ENCODE data around the gene AKR7A2.

The AKR7A2 gene

GRCh38 chr1:19352839-19353238 lies 40.9 kb upstream of the AKR7A2 start:
- Histone ChIP-seq H3K4me3 (ENCODE audit: extremely low read depth, insufficient read depth, low read length, poor library complexity, severe bottlenecking) (no peak overlapping the region), H3K36me3 (ENCODE audit: control insufficient read depth, insufficient read depth, low read length) (peaks cover 84% of the 10 kb centered on the region), H3K9me3 (ENCODE audit: control insufficient read depth, low read length) (no peaks in the 10 kb centered on the region), H3K27ac (ENCODE audit: low read depth, low read length, severe bottlenecking) (no peak overlapping the region), H3K4me1 (ENCODE audit: control insufficient read depth, insufficient read depth, low read length, poor library complexity, severe bottlenecking) (no peaks in the 10 kb centered on the region)
- WGBS, 2 experiments (ENCODE audit: insufficient coverage in 2 of 2): 95 to 98% methylated on average over 11 to 14 of the region's 14 CpGs

GRCh38 chr1:19351873-19352272 lies 39.9 kb upstream of the AKR7A2 start:
- Histone ChIP-seq H3K9me3 (ENCODE audit: control insufficient read depth, low read length) (no peaks in the 10 kb centered on the region), H3K4me3 (ENCODE audit: extremely low read depth, insufficient read depth, low read length, poor library complexity, severe bottlenecking) (no peak overlapping the region), H3K4me1 (ENCODE audit: control insufficient read depth, insufficient read depth, low read length, poor library complexity, severe bottlenecking) (no peaks in the 10 kb centered on the region), H3K27ac (ENCODE audit: low read depth, low read length, severe bottlenecking) (no peak overlapping the region), H3K36me3 (ENCODE audit: control insufficient read depth, insufficient read depth, low read length) (peaks cover 80% of the 10 kb centered on the region)
- WGBS, 2 experiments (ENCODE audit: insufficient coverage in 2 of 2): 90 to 92% methylated on average over 8 to 9 of the region's 10 CpGs

GRCh38 chr1:19350566-19350965 lies 38.6 kb upstream of the AKR7A2 start:
- Histone ChIP-seq H3K4me1 (ENCODE audit: control insufficient read depth, insufficient read depth, low read length, poor library complexity, severe bottlenecking) (no peaks in the 10 kb centered on the region), H3K9me3 (ENCODE audit: control insufficient read depth, low read length) (no peaks in the 10 kb centered on the region), H3K36me3 (ENCODE audit: control insufficient read depth, insufficient read depth, low read length) (peaks cover 71% of the 10 kb centered on the region), H3K27ac (ENCODE audit: low read depth, low read length, severe bottlenecking) (no peak overlapping the region), H3K4me3 (ENCODE audit: extremely low read depth, insufficient read depth, low read length, poor library complexity, severe bottlenecking) (no peak overlapping the region)
- 71 to 95% methylated on average over 2 to 3 of the region's 5 CpGs for WGBS, 2 experiments (ENCODE audit: insufficient coverage in 2 of 2)

- no peak overlapping the region for H3K4me3 ChIP-seq (ENCODE audit: extremely low read depth, insufficient read depth, low read length, poor library complexity, severe bottlenecking)
- H3K4me1 ChIP-seq (ENCODE audit: control insufficient read depth, insufficient read depth, low read length, poor library complexity, severe bottlenecking): no peaks in the 10 kb centered on the region
- WGBS, 2 experiments (ENCODE audit: insufficient coverage in 2 of 2): 95% methylated on average over 16 to 17 of the region's 17 CpGs
- H3K27ac ChIP-seq (ENCODE audit: low read depth, low read length, severe bottlenecking): no peak overlapping the region
- H3K36me3 ChIP-seq (ENCODE audit: control insufficient read depth, insufficient read depth, low read length): peaks cover 73% of the 10 kb centered on the region
- no peaks in the 10 kb centered on the region for H3K9me3 ChIP-seq (ENCODE audit: control insufficient read depth, low read length)
These were observed 38.1 kb upstream of the AKR7A2 start for GRCh38 chr1:19349999-19350398.

- Histone ChIP-seq H3K4me1 (ENCODE audit: control insufficient read depth, insufficient read depth, low read length, poor library complexity, severe bottlenecking) (no peaks in the 10 kb centered on the region), H3K4me3 (ENCODE audit: extremely low read depth, insufficient read depth, low read length, poor library complexity, severe bottlenecking) (no peak overlapping the region), H3K36me3 (ENCODE audit: control insufficient read depth, insufficient read depth, low read length) (peaks cover 71% of the 10 kb centered on the region), H3K9me3 (ENCODE audit: control insufficient read depth, low read length) (no peaks in the 10 kb centered on the region), H3K27ac (ENCODE audit: low read depth, low read length, severe bottlenecking) (no peak overlapping the region)
- WGBS, 2 experiments (ENCODE audit: insufficient coverage in 2 of 2): 98 to 99% methylated on average over 7 to 11 of the region's 15 CpGs
These were observed 36.7 kb upstream of the AKR7A2 start for GRCh38 chr1:19348441-19349198.

- Histone ChIP-seq H3K4me3 (ENCODE audit: extremely low read depth, insufficient read depth, low read length, poor library complexity, severe bottlenecking) (no peak overlapping the region), H3K9me3 (ENCODE audit: control insufficient read depth, low read length) (no peaks in the 10 kb centered on the region), H3K27ac (ENCODE audit: low read depth, low read length, severe bottlenecking) (no peak overlapping the region), H3K4me1 (ENCODE audit: control insufficient read depth, insufficient read depth, low read length, poor library complexity, severe bottlenecking) (no peaks in the 10 kb centered on the region), H3K36me3 (ENCODE audit: control insufficient read depth, insufficient read depth, low read length) (peaks cover 67% of the 10 kb centered on the region)
- 90 to 94% methylated on average over 14 of the region's 14 CpGs for WGBS, 2 experiments (ENCODE audit: insufficient coverage in 2 of 2)
These were observed 35.7 kb upstream of the AKR7A2 start for GRCh38 chr1:19347533-19348172.

- Histone ChIP-seq H3K9me3 (ENCODE audit: control insufficient read depth, low read length) (no peaks in the 10 kb centered on the region), H3K36me3 (ENCODE audit: control insufficient read depth, insufficient read depth, low read length) (peaks cover 64% of the 10 kb centered on the region), H3K27ac (ENCODE audit: low read depth, low read length, severe bottlenecking) (no peak overlapping the region), H3K4me1 (ENCODE audit: control insufficient read depth, insufficient read depth, low read length, poor library complexity, severe bottlenecking) (no peaks in the 10 kb centered on the region), H3K4me3 (ENCODE audit: extremely low read depth, insufficient read depth, low read length, poor library complexity, severe bottlenecking) (no peak overlapping the region)
- WGBS, 2 experiments (ENCODE audit: insufficient coverage in 2 of 2): 93% methylated on average over 4 of the region's 6 CpGs
These were observed 34.1 kb upstream of the AKR7A2 start for GRCh38 chr1:19346026-19346425.

- H3K4me3 ChIP-seq (ENCODE audit: extremely low read depth, insufficient read depth, low read length, poor library complexity, severe bottlenecking): no peak overlapping the region
- H3K4me1 ChIP-seq (ENCODE audit: control insufficient read depth, insufficient read depth, low read length, poor library complexity, severe bottlenecking): no peaks in the 10 kb centered on the region
- WGBS, 2 experiments (ENCODE audit: insufficient coverage in 2 of 2): 94 to 98% methylated on average over 8 of the region's 8 CpGs
- peaks cover 68% of the 10 kb centered on the region for H3K36me3 ChIP-seq (ENCODE audit: control insufficient read depth, insufficient read depth, low read length)
- no peak overlapping the region for H3K27ac ChIP-seq (ENCODE audit: low read depth, low read length, severe bottlenecking)
- H3K9me3 ChIP-seq (ENCODE audit: control insufficient read depth, low read length): no peaks in the 10 kb centered on the region
These were observed 33.4 kb upstream of the AKR7A2 start for GRCh38 chr1:19345391-19345790.

- H3K36me3 ChIP-seq (ENCODE audit: control insufficient read depth, insufficient read depth, low read length): peaks cover 68% of the 10 kb centered on the region
- no peak overlapping the region for H3K27ac ChIP-seq (ENCODE audit: low read depth, low read length, severe bottlenecking)
- 94 to 98% methylated on average over 7 to 8 of the region's 11 CpGs for WGBS, 2 experiments (ENCODE audit: insufficient coverage in 2 of 2)
These were observed 32.9 kb upstream of the AKR7A2 start for GRCh38 chr1:19344831-19345230.

GRCh38 chr1:19344372-19344810 lies 32.4 kb upstream of the AKR7A2 start:
- Histone ChIP-seq H3K27ac (ENCODE audit: low read depth, low read length, severe bottlenecking) (no peak overlapping the region), H3K9me3 (ENCODE audit: control insufficient read depth, low read length) (no peaks in the 10 kb centered on the region), H3K36me3 (ENCODE audit: control insufficient read depth, insufficient read depth, low read length) (peaks cover 68% of the 10 kb centered on the region), H3K4me3 (ENCODE audit: extremely low read depth, insufficient read depth, low read length, poor library complexity, severe bottlenecking) (no peak overlapping the region), H3K4me1 (ENCODE audit: control insufficient read depth, insufficient read depth, low read length, poor library complexity, severe bottlenecking) (no peaks in the 10 kb centered on the region)
- 86 to 89% methylated on average over 10 to 11 of the region's 12 CpGs for WGBS, 2 experiments (ENCODE audit: insufficient coverage in 2 of 2)

More at GRCh38 chr1:19344831-19345230, 32.9 kb upstream of the AKR7A2 start:
- Histone ChIP-seq H3K4me1 (ENCODE audit: control insufficient read depth, insufficient read depth, low read length, poor library complexity, severe bottlenecking) (no peaks in the 10 kb centered on the region), H3K9me3 (ENCODE audit: control insufficient read depth, low read length) (no peaks in the 10 kb centered on the region), H3K4me3 (ENCODE audit: extremely low read depth, insufficient read depth, low read length, poor library complexity, severe bottlenecking) (no peak overlapping the region)
